GM18511 (cell line): ENCODE results near the gene CAMK2D.
"Not testable (repeated sequence)": the region's sequence is repeated elsewhere in the genome, so short reads cannot be mapped to it uniquely, and the experiment has no call there.

Source experiments
- ATAC-seq: cut with Tn5 transposase; IDR thresholded peaks from one replicate; pipeline ENCODE4 v1.9.1; 2021; ENCODE audit warnings: mild to moderate bottlenecking, moderate library complexity; ENCODE audit not compliant: unreplicated experiment

Gene CAMK2D

DNA sequence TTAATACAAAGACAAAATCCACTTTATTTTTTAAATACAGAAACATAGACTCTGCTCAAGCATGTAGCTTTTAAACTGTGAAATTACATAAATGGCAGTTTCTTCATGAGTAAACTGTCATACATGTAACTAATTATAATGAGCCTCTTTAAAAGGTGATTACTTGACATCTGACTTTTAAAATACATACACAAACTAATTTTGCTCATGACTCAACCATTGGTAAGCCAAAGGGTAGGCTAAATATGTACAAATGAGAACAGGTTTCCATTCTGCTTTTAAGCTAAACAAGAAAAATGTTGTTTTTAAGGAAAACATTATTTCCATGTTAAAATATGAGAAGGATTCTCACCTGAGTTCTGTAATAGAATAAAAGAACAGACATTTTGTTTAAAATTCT lies 27.9 kb downstream of the CAMK2D start:
- no peak for ATAC-seq

DNA sequence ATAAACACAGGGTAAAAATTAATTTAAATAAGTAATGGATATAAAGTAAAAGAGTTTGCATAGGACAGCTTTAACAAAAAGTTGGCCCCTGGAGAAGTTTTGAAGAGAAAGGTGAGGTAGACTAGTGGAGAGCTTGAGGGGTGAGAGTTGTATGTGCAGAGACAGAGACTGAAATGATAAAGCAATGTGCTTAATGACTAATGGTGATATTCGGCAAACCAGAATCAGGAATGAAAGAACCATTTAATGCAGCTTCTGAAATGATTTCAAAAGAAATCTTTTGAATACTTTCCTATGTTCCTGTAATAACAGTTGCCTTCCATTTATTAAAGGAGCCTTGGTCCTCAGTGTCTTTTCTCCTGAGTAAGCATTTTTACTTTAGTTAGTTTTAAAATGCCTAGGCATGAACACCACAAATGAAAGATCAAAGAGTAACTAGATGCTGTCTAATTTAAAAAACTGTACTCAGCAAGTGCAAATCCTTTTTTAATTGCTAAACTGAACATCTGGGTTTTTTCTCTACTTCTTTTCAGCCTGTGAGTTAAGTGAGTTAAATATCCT lies 28.5 kb downstream of the CAMK2D start:
- no peak for ATAC-seq

DNA sequence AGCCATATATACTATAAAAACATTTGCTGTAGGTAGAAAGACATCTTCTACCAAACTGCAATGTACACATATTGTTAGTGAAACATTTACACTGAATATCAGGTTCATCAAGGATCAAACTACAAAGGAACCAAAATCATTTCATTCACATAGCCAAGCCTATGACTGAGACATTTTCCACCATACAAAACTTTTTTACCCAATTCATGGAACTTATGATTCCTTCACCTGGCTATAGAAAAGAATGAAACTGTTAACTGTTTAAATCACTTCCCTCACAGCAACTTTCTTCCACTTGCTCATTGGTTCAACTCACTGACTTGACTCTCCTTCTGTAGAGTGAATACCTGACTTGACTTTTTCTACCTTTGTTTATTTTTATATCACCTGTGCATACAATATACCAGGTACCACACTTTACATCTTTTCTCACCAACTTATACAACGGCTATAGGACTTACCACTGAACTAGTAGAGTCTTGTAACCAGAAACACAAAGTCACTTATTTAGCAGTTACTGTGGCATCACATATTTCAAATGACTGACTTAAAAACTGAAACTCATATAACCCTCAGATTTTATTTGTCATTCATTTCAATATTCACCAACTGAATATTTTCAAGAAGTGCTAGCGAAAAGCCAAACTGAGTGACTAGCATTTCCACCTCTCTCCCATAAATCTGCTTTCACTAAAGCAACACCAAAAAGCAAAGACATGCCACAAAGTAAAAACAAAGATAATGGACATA lies 30.9 kb downstream of the CAMK2D start:
- ATAC-seq = no peak

DNA sequence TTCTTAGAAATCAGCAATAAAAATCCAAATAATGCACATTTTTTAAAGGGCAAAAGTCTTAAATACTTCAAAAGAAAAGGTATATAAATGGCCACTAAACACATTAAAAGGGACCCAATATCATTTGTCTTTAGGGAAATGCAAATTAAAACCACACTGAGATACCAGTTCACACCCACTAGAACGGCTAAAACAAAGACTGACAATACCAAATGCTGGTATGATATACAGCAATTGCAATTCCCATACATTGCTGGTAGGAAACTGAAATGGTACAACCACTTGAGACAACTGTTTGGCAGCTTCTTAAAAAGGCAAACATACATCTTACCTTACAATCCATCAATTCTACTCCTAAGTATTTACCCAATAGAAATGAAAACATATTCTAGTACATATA lies 33.7 kb downstream of the CAMK2D start:
- ATAC-seq = no peak

DNA sequence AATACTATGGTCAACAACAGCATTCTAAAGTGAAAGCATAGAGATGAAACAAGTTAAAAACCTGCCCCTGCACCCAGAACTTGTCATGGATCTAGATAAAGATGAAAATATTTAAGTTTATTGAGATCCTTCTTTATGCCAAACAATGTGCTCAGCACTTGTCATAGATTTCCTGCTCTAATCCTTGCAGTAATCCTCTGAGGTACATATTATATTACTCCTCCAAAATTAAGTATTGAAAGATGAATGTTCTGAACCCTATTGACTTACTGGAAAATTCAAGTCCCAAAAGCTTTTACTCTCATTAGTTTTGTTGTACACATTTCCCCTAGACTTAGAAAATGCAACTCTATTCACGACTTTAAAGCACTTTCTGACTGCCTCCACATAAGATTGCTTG lies 35.6 kb downstream of the CAMK2D start:
- no peak for ATAC-seq

GRCh38 chr4:113718252-113718651 lies 43.3 kb downstream of the CAMK2D start:
- ATAC-seq = no peak

DNA sequence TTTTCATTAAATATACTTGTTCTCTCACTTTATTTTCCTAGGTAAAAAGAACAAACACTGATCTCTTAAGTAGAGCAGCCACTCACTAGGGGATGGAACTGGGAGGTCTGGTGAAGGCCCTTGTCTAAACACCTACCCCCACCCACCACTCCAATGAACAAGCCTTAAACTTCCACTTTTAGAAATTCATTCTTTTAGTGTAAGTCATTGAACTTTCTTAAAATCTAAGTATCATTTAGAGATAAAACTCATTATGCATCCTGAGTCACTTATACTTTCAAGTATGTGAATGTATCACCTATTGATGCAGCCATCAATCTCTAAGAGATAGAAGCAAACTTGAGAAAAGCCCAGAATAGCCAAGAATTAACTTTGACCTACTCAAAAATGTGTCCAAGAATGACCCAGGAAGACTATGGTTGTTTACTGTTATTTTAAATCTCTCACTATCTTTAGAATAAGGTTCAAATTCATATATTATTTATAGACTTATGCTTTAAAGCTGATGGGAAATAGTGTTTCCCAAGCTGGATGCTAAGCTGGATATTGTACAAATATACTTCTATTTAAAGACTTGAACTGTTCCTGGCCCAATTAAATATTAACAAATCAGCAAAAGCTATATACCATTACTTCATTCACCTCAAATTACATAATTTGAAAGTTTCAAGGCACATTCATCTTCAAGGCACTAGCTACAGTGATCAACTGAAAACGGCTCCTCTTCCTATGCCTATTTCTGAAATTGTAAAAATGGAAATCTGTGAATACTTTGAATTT lies 49.5 kb downstream of the CAMK2D start:
- ATAC-seq = no peak

- ATAC-seq = peak; percentile 79
Observed at GRCh38 chr4:113708250-113708649, 53.3 kb downstream of the CAMK2D start.

DNA sequence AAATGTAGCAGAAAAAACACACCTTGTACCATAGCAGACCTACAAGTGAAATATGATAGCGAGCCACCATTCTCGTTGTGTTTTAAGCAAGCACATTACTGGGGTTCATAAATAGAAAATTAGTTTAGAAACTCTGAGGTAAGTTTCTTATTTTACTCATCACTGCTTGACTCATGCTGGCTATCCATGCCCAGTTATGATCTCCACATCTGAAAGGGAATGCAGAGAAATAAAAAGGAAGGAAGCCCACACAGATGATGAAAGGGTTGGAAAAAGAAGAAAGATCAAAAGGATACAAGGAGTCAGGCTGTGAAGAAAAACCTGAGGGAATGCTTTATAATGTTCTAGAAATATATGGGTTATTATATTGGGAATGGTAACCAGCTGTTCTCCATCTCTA lies 54.5 kb downstream of the CAMK2D start:
- no peak for ATAC-seq

DNA sequence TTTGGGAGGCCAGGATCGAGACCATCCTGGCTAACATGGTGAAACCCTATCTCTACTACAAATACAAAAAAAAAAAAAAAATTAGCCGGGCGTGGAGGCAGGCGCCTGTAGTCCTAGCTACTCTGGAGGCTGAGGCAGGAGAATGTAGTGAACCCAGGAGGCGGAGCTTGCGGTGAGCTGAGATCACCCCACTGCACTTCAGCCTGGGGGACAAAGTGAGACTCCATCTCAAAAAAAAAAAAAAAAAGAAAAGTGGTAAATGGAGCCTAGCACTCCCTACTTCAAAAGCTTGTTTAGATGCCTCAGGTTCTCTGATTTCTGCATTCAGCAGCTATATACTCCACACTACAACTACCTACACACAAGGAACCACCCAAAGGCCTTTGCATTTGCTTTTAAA lies 56.4 kb downstream of the CAMK2D start:
- ATAC-seq = not testable (repeated sequence)

- not testable (repeated sequence) for ATAC-seq
Observed at GRCh38 chr4:113702596-113702995, 58.9 kb downstream of the CAMK2D start.

DNA sequence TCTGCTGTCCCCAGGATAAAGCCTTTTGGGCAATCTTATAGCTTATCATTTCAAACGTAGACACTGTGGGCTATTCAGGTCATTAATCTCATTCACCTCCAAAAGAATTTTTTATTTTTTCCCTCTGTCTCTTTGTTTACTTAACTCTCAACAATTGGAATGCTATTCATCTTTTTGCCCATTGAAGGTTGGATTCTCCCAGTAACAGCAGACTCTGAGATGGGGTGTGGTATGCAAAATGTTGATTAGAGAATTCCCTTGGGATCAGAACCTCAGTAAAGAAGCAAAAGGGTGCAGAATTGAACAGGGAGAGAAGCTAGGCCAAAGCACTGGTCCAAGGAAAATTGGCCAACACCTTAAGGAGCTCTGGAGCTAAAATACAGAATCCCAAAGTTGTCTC lies 60.4 kb downstream of the CAMK2D start:
- ATAC-seq = no peak

DNA sequence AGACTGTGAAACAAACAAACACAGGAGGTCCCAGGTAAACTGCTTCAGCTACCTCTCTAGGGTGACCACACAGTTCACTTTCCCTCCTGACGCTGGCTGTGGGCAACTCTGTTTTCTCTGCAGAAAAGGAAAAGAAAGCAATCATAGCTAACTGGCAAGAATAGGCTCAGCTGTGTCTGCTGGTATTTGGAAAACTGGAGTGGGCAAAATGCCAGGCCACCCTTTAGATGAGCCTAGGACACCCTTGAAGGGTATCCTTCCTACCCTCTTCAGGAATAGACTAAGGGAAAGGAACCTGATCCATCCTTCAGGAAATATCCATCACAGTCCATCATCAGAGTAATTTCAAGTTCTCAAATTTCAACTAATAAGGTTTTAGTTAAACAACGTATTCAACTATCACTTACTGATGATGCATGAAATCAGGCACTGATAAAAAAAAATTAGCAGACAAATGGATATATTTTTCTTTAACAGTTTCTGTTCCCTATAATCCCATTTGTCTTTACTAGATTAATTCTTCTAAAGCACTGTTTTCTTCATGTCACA lies 60.9 kb downstream of the CAMK2D start:
- ATAC-seq = no peak

DNA sequence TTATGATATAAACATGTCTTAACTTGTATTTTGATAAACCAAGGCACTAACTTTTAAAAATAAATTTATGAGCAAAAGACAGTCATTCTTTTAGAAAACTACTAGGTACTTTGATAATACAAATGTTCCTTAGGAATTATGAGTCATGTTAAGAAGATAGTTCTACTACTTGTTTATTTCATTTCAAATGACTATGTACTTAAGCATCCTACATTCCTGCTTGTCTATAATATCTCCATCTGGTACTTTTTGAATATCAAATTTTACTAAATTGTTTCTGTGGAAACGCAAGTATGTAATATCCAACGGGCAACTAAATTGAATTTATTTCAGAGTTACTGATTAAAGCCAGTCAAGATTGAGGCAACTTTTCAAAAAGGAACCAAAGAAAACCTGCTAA lies 61.8 kb downstream of the CAMK2D start:
- ATAC-seq = no peak

DNA sequence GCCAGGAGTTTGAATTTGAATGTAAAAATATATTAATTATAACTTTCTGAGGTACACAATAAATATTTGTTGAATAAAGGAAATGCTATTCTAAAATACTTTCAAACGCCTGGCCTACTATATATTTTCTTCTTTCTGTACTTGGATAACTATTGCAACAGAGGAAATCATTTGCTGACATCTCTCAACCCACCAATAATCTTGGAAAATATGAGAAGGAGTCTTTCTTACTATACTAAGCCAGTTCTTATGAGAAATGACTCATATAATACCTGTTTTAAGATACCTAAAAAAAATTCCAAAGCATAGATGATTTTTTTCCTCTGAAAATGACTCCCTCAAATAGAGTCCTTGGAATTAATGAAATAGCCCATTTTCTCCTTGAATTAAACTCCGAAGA lies 64.1 kb downstream of the CAMK2D start:
- ATAC-seq = no peak

GRCh38 chr4:113695328-113696169 lies 66.0 kb downstream of the CAMK2D start:
- ATAC-seq = no peak

DNA sequence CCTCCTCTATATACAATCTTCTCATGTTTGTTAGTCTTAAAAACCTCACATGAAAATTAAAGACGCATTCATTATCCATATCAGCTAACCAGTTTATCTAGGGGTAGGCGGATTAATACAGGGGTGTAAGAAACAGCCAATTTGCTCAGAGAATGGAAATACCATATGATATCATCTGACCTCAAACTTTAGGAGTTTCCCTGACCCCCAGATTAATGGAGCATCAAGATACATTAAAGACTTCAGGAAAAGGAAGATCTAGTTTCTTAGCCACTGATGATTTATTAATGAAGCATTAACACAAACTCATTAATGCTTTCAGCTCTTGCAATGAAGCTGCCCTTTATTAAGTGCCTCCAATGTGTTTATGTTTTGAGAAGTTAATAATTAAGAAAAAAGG lies 67.5 kb downstream of the CAMK2D start:
- no peak for ATAC-seq

GRCh38 chr4:113692809-113693411 lies 68.6 kb downstream of the CAMK2D start:
- peak; percentile 87 for ATAC-seq

GRCh38 chr4:113691676-113692075 lies 69.9 kb downstream of the CAMK2D start:
- ATAC-seq = no peak

GRCh38 chr4:113689394-113689793 lies 72.1 kb downstream of the CAMK2D start:
- no peak for ATAC-seq
